ENCODE measurements around the gene ANTXR2. TPM values are rescaled to one million over a fixed set of nuclear protein-coding genes. Genes with fewer than 3 reads are reported as not detected.

The ANTXR2 gene
- total and polyA plus RNA-seq, 2 donors (not counting 1 experiment from before 2014, with no cell fraction given), result 85.3 to 135 TPM

GRCh38 chr4:79864500-79865200, 208.4 kb downstream of the ANTXR2 start:
- Histone ChIP-seq H3K4me2 (ENCODE audit: extremely low read depth, insufficient read depth, low read length) (no peak overlapping the region), H3K9me3 (ENCODE audit: control insufficient read depth, insufficient read depth, low read depth, low read length) (no peaks in the 10 kb centered on the region), H3K9ac (ENCODE audit: insufficient read depth, low read length) (no peak overlapping the region), H3K27ac (ENCODE audit: insufficient read depth, low read length) (no peak overlapping the region), H3K4me3 (replicated peaks in 1 of 4; ENCODE audit: control extremely low read depth in 1 of 4, insufficient read depth in 1 of 4, low read depth in 3 of 4, low read length in 4 of 4) (no peak overlapping the region), H3K79me2 (ENCODE audit: control insufficient read depth, insufficient read depth, low read length) (no peaks in the 10 kb centered on the region), H2AFZ (ENCODE audit: low read length) (no peak overlapping the region), H3K36me3 (ENCODE audit: control insufficient read depth, insufficient read depth, low read length) (no peaks in the 10 kb centered on the region), H3K4me1 (ENCODE audit: control insufficient read depth, extremely low read depth, insufficient read depth, low read length) (no peaks in the 10 kb centered on the region), H4K20me1 (ENCODE audit: control insufficient read depth, extremely low read depth, insufficient read depth, low read length) (no peaks in the 10 kb centered on the region), H3K27me3 (ENCODE audit: control insufficient read depth, insufficient read depth, low read length) (no peaks in the 10 kb centered on the region)
- DNase-seq (ENCODE audit: low read depth in 2 of 2), result peak; percentile 9 to 27
- TF ChIP-seq EZH2 (IDR thresholded peaks at IDR 0.05; ENCODE audit: low read length, missing control alignments) (no peak), CTCF (conservative IDR thresholded peaks at IDR 0.05 in 1 of 2, IDR thresholded peaks at IDR 0.05 in 1 of 2; ENCODE audit: low read depth in 1 of 2, low read length in 2 of 2) (no peak)

- TF ChIP-seq CTCF (conservative IDR thresholded peaks at IDR 0.05 in 1 of 2, IDR thresholded peaks at IDR 0.05 in 1 of 2; ENCODE audit: low read depth in 1 of 2, low read length in 2 of 2) (no peak), EZH2 (IDR thresholded peaks at IDR 0.05; ENCODE audit: low read length, missing control alignments) (no peak)
- DNase-seq (ENCODE audit: low read depth in 2 of 2), result no peak
- Histone ChIP-seq H3K9me3 (ENCODE audit: control insufficient read depth, insufficient read depth, low read depth, low read length) (no peaks in the 10 kb centered on the region), H2AFZ (ENCODE audit: low read length) (no peak overlapping the region), H3K4me1 (ENCODE audit: control insufficient read depth, extremely low read depth, insufficient read depth, low read length) (no peaks in the 10 kb centered on the region), H3K27me3 (ENCODE audit: control insufficient read depth, insufficient read depth, low read length) (peaks cover 4% of the 10 kb centered on the region), H3K4me2 (ENCODE audit: extremely low read depth, insufficient read depth, low read length) (no peak overlapping the region), H3K36me3 (ENCODE audit: control insufficient read depth, insufficient read depth, low read length) (no peaks in the 10 kb centered on the region), H3K9ac (ENCODE audit: insufficient read depth, low read length) (no peak overlapping the region), H3K79me2 (ENCODE audit: control insufficient read depth, insufficient read depth, low read length) (no peaks in the 10 kb centered on the region), H3K4me3 (replicated peaks in 1 of 4; ENCODE audit: control extremely low read depth in 1 of 4, insufficient read depth in 1 of 4, low read depth in 3 of 4, low read length in 4 of 4) (no peak overlapping the region), H3K27ac (ENCODE audit: insufficient read depth, low read length) (no peak overlapping the region), H4K20me1 (ENCODE audit: control insufficient read depth, extremely low read depth, insufficient read depth, low read length) (no peaks in the 10 kb centered on the region)
Observed at GRCh38 chr4:79863333-79863732, 209.7 kb downstream of the ANTXR2 start.

- peak in 1 of 2 donors; percentile 28 for DNase-seq (ENCODE audit: low read depth in 2 of 2)
- H3K9me3 ChIP-seq (ENCODE audit: control insufficient read depth, insufficient read depth, low read depth, low read length), result no peaks in the 10 kb centered on the region
- H3K36me3 ChIP-seq (ENCODE audit: control insufficient read depth, insufficient read depth, low read length), result no peaks in the 10 kb centered on the region
- H3K4me2 ChIP-seq (ENCODE audit: extremely low read depth, insufficient read depth, low read length), result no peak overlapping the region
- H3K9ac ChIP-seq (ENCODE audit: insufficient read depth, low read length), result no peak overlapping the region
- no peaks in the 10 kb centered on the region for H4K20me1 ChIP-seq (ENCODE audit: control insufficient read depth, extremely low read depth, insufficient read depth, low read length)
- H3K4me3 ChIP-seq (replicated peaks in 1 of 4; ENCODE audit: control extremely low read depth in 1 of 4, insufficient read depth in 1 of 4, low read depth in 3 of 4, low read length in 4 of 4), result no peak overlapping the region
- no peaks in the 10 kb centered on the region for H3K4me1 ChIP-seq (ENCODE audit: control insufficient read depth, extremely low read depth, insufficient read depth, low read length)
- TF ChIP-seq EZH2 (IDR thresholded peaks at IDR 0.05; ENCODE audit: low read length, missing control alignments), result no peak
- no peak for TF ChIP-seq CTCF (conservative IDR thresholded peaks at IDR 0.05 in 1 of 2, IDR thresholded peaks at IDR 0.05 in 1 of 2; ENCODE audit: low read depth in 1 of 2, low read length in 2 of 2)
- H2AFZ ChIP-seq (ENCODE audit: low read length), result no peak overlapping the region
- H3K79me2 ChIP-seq (ENCODE audit: control insufficient read depth, insufficient read depth, low read length), result no peaks in the 10 kb centered on the region
- no peak overlapping the region for H3K27ac ChIP-seq (ENCODE audit: insufficient read depth, low read length)
- peaks cover 4% of the 10 kb centered on the region for H3K27me3 ChIP-seq (ENCODE audit: control insufficient read depth, insufficient read depth, low read length)
Observed at GRCh38 chr4:79862821-79863220, 210.2 kb downstream of the ANTXR2 start.

Data from fibroblast of lung (primary cell).